GM19395 (cell line): ENCODE data around the gene WNT7B.

Experiments used
- ATAC-seq: cut with Tn5 transposase; IDR thresholded peaks from one replicate; pipeline ENCODE4 v1.9.1; 2021; ENCODE audit warnings: mild to moderate bottlenecking, moderate library complexity; ENCODE audit not compliant: unreplicated experiment

Gene WNT7B

DNA sequence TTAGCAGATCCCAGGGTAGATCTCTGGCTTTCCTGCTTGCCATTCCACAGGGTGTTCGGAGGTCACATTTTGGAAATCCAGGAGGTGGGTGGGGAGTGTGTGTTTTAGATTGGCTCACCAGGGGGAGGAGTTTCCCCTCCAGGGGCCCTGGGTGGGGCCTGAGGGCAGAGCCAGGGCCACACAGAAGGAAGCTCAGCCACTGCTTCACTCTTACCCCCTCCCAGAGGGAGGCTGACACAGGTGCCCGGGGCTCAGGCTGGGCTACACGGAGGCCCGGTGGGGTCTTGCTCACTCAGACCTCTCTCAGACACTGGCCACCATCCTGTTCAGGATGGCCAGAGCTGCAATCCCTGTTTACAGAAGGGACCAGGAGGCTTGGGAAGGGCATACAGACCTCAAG, 2.5 kb downstream of the WNT7B start:
- ATAC-seq = no peak

DNA sequence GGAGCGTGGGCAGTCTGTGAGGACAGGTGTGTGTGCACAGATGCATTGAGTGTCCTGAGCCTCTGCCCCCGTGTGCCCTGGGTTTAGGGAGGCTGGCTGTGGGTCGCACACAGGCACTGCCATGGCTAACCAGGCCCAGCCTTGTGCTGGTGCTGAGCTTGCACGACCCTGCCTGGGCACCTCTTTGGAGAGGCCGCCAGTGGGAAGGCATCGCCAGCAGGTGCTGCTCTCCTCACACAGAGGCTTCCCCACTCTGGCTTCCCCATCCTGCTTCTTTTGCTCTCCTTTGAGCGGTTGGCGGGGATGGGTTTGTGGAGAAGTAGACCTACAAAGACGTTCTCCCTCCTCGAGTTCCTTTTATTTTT, 4.1 kb downstream of the WNT7B start:
- no peak for ATAC-seq

DNA sequence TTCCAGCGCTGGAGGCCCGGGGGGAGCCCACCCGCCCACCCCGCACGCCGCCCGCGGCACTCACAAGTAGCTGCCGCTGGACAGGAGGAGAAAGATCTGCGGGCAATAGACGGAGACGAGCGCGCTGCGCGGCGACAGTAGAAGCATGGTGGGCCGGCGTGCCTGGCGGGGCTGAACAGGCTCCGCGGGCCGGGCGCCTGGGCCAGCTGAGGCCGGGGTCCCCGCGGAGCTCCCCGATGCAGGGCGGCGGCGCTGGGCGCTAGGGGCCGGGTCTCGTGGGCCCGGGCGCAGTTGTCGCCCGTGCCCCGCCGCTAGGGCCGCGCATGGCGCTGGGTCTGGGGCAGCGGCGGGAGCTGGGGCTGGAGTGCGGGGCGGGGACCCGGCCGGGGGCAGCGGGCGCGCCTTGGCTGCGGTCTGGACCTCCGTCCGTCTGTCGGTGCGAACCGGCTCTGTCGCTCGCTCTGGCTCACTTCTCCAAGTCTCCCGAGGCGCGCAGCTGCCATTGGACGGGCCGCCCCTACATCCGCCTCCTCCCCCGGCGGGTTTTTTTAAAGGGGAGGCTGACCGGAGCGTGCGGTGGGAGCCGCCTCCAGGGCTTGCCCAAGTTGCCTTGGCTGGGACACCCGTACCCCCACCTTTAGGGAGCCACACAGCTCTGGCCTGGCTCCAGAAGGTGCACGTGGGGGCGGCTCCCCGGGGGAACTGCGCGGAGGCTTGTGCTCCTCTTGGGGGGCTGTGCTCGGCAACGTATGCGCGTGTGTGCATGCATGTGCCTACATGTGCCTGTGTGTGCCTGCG, 4.7 kb downstream of the WNT7B start:
- no peak for ATAC-seq

DNA sequence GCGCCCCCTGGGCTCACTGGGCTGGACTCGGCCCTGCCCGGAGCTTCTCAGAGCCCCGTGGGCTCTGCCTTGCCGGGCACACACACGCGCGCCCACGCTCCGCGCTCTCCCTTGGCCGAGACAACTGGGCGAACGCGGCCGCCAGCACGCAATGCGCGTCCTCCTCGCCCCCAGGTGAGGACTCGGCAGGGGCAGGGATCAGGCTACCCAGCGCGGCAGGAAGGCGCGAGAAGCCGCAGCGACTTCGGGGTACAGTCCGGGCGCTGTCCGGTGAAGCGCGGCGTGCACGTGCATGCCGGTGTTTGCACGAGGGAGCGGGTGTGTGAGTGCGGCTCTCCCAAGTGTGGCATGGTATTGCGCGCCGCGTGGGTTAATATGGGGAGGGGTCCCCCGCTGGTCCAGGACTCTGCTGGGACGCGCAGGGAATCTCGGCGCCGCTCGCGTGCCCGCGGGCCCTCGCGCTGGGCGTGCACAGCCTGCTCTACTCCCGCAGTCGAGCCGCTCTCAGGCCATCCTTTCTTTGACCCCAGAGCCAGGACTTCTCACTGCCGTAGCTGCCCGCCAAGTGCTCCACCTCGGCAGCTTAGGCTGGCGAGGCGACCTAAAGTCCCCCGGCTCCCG, 5.4 kb downstream of the WNT7B start:
- ATAC-seq = no peak

DNA sequence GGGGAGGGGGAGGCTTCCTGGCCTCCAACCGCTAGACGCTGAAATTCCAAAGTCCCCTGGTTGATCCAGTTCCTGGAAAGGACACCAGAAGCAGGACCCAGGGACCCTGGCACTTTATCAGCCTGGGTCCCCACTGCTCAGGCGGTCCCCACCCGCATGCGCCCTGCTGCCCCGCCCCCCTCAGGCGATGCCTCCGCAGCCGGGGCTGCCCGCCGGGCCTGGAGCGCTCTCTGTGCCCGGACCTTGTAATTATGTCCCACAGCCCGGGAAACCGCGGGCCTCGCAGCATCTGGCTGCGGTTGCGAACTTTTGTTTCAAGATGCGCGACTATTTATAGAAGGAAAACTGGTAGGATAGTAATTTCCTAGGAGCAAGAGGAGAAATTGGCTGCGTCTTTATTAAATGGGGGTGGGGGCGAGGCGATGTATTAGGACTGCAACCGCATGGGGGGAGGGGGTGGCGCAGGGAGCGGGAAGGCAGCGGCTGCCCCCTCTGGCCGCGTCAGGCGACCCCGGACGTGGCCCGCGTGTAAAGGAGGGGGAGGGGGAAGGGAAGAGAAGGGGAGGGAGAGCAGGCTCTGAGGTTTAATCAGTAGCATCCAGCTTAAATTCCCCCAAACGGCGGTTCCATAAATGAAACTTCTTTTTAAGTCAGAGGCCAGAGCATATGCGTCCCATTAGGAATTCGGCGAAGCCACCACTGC, 6.1 kb downstream of the WNT7B start:
- no peak for ATAC-seq

DNA sequence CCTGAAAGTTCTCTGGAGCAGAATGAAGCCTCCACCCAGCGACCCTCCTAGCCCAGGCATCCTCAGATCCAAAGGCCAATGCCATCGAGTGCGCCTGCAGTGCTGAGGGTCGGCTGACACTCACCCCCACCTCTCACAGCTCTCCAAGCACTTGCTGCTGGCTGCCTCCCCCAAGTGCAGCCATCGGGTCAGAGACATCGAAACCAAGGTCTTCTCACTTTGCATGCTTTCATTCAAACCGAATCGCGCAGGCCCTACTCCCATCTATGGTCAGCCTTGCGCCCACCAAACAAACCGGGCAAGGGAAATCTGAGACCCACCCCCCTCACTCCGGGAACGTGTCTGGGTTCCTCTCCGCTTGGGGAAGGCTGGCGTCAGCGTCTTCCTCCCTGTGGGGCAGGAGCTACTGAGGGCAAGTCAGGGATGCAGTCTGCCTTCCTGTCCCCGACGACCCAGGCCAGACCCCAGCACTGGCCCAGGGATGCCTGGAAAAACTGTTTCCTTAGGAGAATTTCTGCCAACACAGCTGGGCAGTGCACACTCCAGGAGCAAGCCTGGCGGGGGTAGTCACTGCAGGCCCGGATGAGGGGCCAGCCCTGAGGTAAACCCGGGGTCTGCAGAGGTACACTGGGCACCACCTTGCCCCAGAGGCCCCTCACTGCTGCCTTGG, 7.0 kb downstream of the WNT7B start:
- ATAC-seq = no peak

DNA sequence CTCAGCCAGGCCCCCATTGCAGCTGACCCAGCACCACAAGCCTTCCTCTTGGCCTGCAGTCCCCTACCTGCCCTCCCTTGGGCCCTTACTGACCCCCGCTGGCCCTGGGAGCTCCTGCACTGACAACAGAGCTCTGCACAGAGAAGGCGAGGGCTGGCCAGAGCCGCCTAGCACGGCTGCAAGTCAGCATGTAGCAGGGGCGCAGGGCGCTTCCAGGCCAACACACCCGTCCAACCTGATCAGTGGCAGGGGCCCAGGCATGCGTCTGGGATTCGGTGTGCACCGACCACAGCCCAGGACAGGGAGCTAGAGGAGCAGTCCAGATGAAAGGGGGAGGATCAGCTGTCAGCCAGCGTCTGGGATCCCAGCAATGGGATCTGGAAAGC, 7.6 kb downstream of the WNT7B start:
- no peak for ATAC-seq

DNA sequence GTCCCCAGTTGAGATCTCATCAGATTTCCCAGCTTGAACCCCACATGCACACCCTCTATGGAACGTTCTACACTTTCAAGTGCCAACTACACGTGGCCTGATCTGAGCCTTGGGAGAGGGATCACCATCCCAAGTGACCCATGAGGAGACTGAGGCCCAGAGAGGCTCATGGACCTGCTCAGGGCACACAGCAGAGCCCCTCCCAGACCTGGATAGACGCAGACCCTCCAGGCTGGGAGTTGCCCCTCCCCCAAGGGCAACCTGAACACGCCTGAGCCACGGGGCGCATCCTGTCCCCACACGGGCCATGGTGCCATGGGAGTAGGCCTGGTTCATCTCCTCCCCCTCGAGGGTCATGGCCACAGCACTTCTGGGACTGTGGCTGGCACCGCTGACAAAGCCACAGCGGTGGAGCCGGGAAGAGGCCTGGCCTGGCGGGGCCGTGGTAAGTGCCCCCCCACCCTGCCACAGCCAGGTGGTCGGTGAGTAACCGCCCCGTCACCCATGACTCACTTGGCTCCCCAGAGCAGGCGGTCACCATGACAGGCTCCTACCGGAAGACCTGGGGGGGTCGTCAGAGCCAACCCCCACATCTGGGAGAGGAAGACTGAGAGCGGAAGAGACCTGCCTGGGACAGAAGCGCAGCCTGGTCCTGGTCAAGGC, 8.1 kb downstream of the WNT7B start:
- ATAC-seq = no peak

DNA sequence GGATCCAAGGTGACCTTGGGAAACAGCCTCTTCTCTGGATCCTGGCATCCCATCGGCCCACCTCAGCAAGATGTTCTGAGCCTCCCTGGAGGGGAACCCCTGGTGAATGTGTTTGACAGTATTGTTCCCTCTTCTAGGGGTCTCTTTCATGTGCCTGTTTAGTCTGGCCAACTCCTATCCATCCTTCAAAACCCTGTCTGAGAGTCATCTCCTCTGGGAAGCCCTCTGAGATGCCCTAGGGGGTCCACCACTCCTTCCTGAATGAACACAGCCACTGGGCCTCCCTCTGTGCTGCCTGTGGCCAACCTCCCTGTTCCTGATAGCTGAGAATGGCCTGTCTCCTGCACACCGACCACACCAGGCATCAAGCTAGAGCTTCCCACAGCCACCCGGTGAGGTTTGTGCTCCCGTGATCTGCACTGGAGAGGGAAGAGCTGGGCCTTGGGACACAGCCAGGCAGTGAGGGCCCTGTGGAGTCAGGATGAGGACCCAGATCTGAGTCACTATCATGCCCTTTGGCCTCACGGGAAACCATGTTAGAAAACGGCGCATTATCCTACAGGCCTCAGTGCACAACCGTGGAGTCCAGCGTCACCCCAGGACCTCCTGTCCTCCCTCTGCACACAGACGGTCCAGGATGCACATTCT, 8.8 kb downstream of the WNT7B start:
- ATAC-seq = no peak

DNA sequence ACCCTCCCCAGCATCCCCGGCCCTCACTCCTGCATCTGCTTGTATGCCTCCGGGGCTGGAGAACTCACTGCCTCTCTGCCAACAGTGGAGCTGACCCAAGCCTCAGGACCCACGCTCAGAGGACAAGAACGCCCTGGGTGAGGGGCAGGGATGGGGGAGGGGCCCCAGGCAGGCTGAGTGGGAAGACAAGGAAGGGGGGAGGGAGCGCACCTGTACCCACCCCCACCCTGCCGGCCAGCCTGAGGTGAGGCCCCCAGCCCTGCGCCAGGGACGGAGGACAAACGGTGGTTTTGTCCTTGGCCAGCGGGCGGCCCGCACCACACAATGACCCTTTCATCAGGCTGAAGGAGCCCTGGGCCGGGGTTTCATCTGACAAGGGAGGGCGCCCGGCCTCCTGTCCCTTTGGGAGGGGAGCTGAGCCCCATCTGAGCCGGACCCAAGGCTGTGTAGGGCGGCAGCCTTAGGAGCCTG, 10.0 kb downstream of the WNT7B start:
- ATAC-seq = no peak

DNA sequence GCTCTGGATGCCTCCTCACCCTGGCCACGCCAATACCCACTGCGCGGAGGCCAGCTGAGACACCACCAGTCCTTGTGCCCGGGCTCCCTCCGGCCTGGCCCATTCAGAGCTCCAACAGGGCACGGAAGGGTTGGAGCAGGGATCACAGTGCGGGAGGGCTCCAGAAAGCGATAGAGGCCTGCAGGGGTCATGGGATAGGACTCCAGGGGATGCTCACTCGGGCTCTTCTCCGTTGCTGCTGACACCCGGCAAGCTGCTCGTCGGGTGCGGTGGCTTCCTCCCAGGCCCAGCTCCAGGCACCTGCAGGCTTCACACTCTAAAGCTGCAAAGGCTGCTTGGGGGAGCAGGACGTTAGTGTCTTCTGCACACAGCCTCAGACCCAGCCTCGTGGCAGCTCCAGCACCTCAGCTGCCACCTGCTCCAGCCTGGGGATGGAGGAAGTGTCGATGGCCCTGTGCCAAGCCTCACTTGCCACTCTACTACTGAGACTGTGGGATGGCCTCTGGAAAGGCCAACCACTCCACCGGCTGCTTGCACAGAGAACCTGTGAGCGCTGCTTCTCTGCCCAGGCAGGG, 10.6 kb downstream of the WNT7B start:
- ATAC-seq = no peak

DNA sequence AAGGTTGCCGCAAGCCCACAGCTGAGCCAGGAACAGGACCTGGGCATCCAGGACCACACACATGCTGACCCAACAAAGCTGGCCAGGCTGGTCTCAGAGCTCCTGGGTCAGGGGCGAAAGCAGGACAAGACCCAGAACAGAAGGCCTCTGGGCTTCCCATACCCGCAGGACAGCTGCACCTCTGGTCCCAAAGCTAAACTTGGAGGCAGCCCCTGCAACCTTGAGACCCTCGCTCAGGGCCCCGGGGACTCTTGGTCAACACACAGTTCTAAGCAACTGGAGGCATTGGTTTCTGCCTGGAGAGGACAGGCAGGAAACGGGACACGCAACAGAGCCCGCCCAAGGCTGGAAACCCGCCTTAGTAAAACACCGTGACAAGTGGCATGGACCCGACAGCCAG, 11.4 kb downstream of the WNT7B start:
- no peak for ATAC-seq

DNA sequence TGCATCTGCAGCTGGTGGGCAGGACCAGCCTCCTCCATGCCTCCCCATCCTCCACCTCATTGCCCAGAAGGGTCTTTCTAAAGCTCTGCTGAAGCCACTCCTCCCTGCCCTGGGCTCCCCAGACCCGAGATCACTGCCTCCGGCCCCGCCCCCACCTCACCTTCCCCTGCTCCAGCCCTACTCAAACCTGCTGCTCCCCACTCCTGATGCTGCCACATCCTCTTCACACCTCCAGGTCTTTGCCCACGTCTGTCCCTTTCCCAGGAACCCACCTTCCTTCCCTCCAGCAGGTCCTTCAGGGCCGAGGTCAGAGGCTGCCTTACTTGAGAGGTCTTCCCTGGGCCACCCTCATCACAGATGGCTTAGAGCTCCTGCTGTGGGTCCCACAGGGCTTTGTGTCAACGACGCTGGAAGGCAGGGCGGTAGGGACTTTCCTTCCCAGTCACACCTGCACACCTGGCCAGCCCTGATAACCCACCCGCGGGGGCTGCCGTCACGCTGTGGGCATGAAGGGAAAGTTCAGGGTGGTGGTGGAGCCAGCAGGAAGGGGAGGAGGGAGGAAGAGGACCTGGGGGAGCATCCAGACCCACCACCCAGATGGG, 11.9 kb downstream of the WNT7B start:
- ATAC-seq = no peak

DNA sequence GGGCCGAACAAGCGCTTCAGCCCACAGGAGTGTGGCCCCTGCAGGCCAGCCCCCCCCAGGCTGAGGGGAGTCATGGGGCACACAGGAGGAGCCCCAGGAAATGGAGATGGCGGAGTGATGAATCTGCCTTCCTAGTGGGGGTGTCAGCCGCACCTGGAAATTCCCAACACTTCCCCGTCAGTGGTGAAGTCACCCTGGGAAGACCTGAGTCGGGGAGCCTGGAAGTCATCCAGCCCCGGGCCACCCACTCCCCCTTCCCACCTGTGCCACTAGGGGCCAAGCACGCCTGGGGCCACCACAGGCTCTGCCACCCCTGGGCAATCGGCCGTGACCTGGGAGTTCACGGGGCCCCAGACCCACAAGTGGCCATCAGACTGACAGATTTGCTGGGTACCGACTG, 12.6 kb downstream of the WNT7B start:
- ATAC-seq = no peak

DNA sequence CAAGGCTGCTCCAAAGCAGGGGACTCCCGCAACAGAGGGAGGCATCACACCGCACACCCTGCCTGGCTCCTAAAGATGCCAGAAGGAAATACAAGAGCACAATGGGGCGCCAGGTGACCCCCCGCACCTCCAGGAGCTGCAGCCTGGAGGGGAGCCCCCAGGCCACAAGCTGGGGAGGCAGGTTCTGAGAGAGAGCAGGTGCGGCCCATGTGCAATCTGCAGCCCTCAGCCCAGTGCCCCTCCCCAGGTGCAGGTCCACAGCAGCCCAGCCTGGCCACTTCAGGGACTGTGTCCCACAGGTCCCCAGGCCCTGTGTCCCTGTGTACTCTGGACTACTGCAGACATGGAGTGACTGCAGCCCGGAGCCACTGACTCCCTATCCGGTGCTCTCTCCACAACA, 13.1 kb downstream of the WNT7B start:
- no peak for ATAC-seq

DNA sequence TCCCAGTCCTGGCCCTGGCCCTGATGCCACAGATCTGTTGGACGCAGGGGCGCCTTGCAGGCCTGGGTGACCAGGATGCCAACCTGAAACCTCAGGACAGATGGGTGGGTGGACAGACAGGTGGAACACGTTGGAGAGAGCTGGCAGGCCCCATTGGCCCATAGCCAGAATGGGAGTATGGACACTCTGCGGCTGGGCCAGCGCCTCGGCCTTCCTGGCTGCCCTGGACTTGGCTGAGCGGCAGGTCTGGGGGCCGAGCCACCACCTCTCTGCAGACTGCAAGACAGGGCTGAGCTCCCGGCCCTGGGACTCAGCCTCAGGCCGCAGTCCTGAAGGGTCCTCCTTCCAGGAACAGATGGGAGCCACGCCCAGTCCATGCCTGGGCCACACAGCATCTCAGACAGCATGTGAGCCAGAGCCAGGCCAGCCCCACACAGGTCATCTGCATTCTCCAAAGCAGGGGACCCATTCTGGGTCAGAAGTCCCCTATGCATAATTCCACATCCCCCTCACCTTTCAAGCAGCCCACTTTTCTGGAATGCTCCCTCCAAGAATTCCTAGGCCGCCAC, 14.1 kb downstream of the WNT7B start:
- no peak for ATAC-seq

DNA sequence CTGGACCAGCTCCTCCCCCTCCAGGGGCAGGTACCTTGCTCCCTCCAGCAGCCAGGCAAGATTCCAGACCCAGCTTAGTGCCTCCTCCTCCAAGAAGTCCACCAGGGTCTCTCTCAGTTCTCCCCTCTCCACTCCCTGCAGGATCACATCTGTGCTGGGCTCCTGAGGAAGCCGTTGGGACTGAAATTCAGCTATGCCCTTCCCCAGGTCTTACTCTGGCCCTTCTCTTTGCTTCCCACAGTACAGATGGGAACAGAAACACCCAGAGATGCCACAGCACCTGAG, 14.6 kb downstream of the WNT7B start:
- no peak for ATAC-seq

DNA sequence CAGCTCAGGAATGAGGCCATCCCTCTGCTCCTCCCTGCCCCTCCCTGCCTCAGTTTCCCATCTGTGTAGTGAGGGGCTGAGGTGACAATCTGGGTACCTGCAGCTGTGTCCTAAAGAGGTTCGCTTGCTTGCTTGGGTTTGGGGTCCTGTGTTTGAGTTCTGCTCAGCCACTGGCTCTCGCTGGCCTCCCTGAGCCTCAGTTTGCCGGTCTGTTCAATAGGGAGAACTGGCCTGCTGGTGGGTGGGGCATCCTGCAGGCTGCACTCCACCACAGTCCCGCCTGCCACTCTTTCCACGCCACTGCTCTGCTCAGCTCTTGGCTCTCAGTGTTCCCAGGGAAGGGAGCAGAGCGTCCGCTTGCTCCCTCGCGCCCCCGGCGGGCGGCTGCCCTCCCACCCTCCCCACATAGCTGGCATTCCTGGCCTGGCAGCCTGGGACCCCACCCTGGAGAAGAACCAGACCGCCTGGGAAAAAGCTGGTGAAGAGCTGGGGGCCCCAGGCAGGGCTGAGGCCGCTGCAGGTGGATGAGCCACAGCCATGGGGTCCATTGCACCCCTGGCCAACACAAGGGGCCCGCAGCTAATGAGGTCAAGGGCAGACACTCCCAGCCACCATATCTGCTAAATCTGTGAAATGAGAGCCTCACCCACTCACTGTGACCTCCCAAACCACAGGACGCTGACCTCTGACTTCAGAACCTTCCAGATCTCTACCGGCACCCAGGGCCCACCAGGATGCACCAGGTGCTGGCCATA, 15.1 kb downstream of the WNT7B start:
- no peak for ATAC-seq
